DMS153 treated with DMSO at 0.1 percent for 48 hours (cell line): ENCODE measurements around the gene NLRP9.

Experiments
- DNase-seq: peaks from one replicate; lab custom pipeline; 2025; ENCODE audit not compliant: unreplicated experiment; lab: John Stamatoyannopoulos, UW

Gene NLRP9

GRCh38 chr19:55704494-55705245 is 33.5 kb downstream of the NLRP9 start:
- DNase-seq = no peak

GRCh38 chr19:55703790-55704215 is 34.4 kb downstream of the NLRP9 start:
- no peak for DNase-seq

GRCh38 chr19:55702131-55702627 is 36.0 kb downstream of the NLRP9 start:
- no peak for DNase-seq

- DNase-seq = no peak
These were observed 37.4 kb downstream of the NLRP9 start for GRCh38 chr19:55700813-55701212.

GRCh38 chr19:55699221-55699620 is 39.0 kb downstream of the NLRP9 start:
- DNase-seq = no peak

- no peak for DNase-seq
These were observed 39.9 kb downstream of the NLRP9 start for GRCh38 chr19:55698256-55698655.

GRCh38 chr19:55697698-55698097 is 40.5 kb downstream of the NLRP9 start:
- no peak for DNase-seq

- DNase-seq = no peak
These were observed 41.1 kb downstream of the NLRP9 start for GRCh38 chr19:55697069-55697440.

- DNase-seq = no peak
These were observed 41.7 kb downstream of the NLRP9 start for GRCh38 chr19:55696301-55697068.

- DNase-seq = no peak
These were observed 42.5 kb downstream of the NLRP9 start for GRCh38 chr19:55695511-55696290.

GRCh38 chr19:55694656-55695491 is 43.3 kb downstream of the NLRP9 start:
- DNase-seq = no peak

GRCh38 chr19:55694241-55694655 is 44.0 kb downstream of the NLRP9 start:
- DNase-seq = no peak

GRCh38 chr19:55693336-55693974 is 44.7 kb downstream of the NLRP9 start:
- no peak for DNase-seq

GRCh38 chr19:55692681-55693081 is 45.5 kb downstream of the NLRP9 start:
- DNase-seq = no peak

GRCh38 chr19:55691561-55692481 is 46.4 kb downstream of the NLRP9 start:
- no peak for DNase-seq

GRCh38 chr19:55690769-55691545 is 47.2 kb downstream of the NLRP9 start:
- DNase-seq = no peak

GRCh38 chr19:55690109-55690768 is 48.0 kb downstream of the NLRP9 start:
- DNase-seq = no peak
